IPS DF 4.7 (cell line): Measurements from ENCODE around the gene PKNOX1.
"Not testable (repeated sequence)": the region's sequence is repeated elsewhere in the genome, so short reads cannot be mapped to it uniquely, and the experiment has no call there.

Experiments used
- DNase-seq: peaks from one replicate; pipeline ENCODE4 v3.0.0-alpha.2; 2013; ENCODE audit warnings: low spot score; ENCODE audit errors: extremely low read depth

Gene PKNOX1

DNA sequence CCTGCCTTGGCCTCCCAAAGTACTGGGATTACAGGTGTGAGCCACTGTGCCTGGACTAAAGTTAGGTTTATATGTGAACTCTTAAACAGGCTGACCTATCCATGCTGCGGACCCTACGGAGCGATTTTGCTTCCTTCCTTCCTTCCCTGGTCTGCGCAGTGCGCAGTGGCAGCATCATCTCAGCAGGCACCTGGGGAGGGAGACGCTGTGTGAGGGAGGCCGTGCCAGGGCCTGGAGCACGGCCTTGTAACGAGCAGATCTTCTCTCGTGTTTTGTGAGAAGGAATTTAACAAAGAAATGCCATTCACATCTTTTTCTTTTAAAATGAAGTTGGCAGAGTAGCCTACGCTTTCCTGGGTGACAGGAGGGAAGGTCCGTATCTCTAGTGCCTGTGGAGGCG, 45.8 kb downstream of the PKNOX1 start:
- no peak for DNase-seq

DNA sequence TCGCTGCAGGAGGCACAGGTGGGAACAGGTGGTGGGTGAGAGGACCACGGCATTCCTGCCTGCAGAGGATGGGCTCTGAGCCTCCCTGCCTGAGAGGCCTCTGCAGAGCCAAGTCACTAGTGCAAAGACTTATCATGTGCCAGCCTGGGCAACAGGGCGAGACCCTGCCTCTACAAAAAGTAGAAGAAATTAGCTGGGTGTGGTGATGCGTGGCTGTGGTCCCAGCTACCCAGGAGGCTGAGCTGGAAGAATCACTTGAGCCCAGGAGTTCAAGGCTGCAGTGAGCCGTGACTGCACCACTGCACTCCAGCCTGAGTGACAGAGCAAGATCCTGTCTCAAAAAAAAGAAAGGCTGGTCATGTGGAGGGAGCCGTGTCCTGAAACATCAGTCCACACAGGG, 46.4 kb downstream of the PKNOX1 start:
- no peak for DNase-seq

DNA sequence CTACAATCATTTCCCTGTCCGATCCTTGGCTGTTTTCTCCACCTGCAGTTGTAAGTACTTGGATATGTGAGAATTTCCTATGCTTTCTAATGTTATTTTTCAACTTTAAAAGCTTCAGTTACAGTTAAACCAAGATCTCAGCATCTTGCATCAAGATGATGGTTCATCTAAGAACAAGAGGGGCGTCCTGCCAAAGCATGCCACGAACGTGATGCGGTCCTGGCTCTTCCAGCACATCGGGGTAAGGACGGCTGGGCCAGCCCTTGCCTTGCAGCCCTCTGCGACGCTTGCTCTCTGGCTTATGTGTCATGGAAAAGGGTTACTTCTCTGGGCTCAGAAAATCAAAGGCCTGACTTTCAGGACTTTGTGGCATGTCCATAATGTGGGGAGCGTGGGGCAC, 46.8 kb downstream of the PKNOX1 start:
- no peak for DNase-seq

DNA sequence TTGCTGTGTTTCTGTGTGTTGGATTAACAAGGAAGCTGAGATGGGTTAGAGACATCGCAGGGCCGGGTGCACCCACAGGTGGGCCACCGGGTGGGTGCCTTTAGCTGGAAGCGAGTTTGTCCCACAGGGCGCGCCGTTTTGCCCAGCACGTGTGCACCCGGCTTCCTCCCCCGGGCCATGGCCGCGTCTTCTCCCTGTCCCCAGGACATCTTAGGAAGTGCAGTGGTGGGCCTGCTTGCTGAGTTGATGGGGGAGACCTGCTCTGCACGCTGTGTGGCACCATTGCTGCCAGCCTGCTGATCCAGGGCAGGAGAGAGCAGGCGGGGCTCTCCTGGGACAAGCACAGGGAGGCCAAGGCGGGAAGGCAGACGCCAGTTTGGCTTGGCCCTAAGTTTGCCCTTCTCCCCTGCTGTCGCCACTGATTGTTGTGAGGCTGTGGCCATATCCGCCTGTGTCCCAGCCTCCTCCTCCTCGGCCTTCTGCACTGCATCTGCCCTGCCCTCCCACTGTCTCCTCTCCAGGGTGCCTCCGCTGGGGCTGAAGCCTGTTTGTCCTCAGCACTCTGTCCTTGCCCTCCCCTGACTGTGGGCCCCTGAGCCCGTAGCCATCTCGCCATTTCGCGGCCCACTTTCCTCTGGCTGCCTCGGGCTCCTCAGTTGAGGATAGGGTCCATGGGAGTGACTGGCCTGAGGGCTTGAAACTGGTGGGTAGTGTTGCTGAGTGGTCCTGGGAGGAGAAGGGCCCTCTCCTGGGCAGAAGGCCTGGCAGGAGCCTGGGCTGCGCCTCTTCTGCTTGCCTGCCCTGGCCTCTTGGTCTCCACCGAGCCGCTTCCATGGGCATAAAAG, 47.6 kb downstream of the PKNOX1 start:
- no peak for DNase-seq

DNA sequence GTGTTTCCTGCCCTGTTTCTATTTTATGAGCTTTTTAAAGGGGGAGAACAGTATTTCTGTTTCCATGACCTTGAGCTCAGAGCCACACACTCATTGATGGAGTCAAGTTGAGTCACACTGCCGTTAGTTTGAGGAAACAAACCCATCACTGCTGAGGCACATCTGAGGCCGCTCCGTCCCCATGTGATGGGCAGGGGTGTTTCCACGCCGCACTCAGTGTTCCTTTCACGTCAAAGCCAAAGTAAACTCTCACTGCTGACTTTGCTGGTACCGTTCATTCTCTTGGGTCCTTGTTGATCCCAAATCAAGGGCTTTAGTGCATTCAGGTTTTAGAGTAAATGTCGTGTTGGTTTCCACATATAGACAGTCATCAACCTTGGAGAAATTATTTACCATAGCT, 48.8 kb downstream of the PKNOX1 start:
- DNase-seq, result no peak

DNA sequence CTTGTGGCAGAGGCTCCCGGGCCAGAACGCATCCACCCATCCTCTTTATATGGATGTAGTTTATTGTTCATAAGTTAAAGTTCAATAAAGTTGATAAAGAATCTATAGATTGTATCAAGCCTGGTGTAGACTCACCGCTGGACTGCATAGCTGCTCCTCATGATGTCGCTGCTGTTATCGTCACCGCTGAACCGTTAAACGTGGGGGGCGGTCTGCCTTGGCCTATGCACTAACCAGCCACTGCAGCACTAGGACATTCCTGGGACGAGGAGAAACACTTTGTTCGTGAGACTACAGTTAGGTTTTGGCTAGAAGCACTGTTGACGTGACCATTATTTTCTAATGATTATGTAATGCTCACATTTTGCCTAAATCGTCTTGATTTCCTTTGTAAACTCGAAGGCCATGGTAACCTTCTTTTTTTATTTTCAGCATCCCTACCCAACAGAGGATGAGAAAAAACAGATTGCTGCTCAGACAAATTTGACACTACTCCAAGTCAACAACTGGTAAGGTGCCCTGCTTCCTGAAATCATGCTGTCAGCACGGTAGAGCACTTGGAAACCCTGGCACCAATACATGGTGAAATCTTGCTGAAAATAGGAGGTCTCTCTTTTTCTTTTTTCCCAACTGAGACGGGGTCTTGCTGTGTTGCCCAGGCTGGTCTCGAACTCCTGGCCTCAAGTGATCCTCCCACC, 50.2 kb downstream of the PKNOX1 start:
- DNase-seq, result no peak

DNA sequence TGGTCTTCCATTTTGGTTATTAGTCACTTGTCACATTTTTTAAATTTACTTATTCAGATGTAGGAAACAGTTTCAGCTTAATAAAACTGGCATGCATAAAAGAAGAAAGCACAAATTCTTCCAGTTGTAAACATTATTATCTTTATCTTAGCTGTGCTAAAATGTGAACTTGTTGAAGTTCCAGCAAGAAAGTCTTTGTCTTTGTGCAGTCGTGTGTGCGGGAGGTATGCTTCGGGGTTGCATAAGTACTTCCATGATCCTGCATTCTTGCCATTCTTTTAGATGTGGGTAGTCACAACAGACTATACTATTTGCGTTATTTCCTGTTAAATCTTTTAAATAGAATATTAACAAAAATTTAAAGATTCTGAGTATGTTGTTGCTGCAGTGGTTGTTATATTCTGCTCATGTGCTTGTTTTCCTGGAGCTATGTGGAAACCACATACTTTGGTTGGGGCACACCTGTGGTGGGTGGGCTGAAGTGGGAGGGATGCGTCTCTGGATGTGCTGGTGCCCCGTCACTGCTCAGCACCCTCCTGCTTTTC, 51.3 kb downstream of the PKNOX1 start:
- DNase-seq, result no peak

DNA sequence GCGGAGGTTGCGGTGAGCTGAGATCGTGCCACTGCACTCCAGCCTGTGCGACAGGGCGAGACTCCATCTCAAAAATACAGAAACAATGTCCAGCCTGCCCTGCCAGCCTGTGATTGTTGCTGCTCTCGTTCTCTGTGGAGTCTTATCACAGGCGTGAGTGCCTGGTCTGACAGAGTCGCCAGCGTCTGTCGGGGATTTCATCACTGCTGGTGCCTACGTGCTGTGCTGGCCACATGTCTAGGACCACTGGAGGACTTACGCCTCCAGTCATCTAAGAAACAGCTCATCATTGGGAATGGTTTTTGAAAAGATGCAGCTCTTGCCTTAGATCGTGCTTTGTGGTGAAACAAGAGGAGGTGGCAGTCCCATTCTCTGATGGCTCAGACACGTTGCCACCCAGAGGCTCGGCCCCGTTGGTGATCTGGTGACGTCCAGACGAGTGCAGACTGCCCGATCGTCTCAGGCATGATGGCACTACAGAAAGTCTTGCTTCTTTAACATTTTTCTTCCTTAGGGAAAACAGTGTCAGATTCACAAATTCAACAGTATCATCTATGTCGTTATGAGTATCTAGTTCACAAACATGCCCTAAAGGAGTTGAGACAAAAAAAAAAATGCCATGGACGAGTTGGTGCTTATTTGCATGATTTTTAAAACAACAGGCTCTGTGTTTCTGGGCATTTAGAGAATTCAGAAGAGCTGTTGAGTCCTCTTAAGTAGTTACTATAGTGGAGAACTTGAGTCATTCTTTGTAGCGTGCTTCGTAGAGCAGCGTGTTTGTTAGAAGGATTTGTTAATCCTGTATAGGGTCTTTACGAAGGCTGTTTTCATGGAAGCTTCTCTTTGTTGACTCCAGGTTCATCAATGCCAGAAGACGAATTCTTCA, 53.7 kb downstream of the PKNOX1 start:
- no peak for DNase-seq

DNA sequence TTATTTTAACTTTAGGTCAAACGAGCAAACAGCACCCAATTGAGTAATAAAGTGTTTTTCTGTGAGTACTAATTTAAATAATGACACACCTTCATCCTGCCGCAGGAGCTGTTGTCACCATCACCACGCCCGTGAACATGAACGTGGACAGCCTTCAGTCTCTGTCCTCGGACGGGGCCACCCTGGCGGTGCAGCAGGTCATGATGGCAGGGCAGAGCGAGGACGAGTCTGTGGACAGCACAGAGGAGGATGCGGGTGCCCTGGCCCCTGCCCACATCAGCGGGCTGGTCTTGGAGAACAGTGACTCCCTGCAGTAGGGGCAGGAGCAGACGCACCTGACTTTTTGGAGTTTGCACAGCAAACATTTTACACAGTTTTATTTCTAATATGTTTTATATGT, 55.4 kb downstream of the PKNOX1 start:
- no peak for DNase-seq

DNA sequence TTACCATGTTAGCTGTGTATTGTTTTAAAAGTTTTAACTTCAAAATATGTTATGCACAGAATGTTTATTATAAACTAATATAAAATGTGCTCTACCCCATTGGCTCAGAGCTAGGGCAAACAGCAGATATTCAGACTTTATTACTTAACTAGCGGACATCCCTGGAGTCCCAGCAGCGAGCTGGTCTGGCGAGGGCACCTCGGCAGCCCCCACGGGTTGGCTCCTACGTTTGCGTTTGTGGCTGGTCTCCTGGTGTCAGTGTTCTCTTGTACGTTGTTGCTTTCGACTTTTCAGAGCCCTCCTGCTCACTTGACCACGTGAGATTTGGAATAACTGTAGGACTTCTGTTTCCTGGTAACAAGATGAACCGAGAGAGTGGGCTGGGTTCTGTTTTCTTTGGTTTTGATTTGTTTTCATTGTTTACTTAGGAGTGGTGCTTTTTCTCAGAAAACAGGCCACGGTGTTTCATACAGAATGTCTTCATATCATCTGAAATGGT, 56.8 kb downstream of the PKNOX1 start:
- no peak for DNase-seq

DNA sequence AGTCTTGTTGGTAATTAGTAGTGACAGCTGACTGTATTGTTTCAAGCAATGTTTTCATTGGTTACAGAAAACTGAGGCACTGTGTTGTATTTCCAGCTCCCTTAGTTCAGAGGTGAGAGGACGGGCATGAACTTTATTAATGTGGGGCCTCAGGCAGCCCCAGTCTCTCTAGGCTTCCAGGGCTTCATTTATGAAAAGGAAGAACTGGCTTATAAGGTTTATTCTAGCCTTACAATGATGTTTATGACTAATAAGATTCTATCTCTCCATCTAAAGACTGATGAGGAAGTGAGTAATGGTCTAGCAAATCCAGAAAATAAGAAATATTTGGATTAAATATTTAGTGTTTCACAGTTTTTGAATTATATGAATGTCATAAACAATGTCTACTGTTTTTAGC, 59.7 kb downstream of the PKNOX1 start:
- no peak for DNase-seq

DNA sequence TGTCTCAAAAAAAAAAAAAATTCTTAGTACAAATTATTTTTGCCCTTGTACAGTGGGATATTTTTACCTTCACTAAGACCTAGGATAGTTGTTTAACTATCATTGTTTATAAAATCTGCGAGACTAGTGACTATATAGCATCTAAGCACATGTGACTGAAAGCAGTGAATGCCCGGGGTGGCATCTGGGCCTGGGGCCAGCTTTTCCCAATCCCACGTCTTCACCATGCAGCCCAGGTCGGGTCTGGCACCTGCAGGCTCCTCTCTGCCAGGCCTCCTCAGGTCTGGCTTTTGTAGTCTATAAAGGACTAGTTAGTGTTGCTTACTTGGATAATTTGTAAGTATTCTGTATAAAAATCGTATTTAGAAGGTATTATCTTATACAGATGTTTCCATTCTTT, 60.5 kb downstream of the PKNOX1 start:
- no peak for DNase-seq

DNA sequence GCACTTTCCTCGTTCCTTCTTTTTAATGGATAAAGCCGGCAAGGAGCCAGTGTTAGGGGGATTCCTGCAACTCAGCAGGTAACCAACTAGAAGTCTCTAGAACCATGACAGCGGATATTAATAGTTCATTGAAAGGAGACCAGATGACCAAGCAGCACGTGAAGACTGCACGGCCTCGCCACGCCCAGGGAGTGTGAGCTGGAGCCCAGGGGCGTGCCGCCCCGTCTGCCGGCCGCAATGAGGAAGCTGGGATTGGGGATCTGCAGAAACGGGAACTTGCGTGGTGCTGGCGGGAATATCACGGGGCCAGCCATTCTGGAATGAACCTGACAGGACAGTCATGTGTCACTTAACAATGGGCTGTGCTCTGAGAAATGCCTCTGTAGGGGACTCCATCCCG, 62.5 kb downstream of the PKNOX1 start:
- not testable (repeated sequence) for DNase-seq

DNA sequence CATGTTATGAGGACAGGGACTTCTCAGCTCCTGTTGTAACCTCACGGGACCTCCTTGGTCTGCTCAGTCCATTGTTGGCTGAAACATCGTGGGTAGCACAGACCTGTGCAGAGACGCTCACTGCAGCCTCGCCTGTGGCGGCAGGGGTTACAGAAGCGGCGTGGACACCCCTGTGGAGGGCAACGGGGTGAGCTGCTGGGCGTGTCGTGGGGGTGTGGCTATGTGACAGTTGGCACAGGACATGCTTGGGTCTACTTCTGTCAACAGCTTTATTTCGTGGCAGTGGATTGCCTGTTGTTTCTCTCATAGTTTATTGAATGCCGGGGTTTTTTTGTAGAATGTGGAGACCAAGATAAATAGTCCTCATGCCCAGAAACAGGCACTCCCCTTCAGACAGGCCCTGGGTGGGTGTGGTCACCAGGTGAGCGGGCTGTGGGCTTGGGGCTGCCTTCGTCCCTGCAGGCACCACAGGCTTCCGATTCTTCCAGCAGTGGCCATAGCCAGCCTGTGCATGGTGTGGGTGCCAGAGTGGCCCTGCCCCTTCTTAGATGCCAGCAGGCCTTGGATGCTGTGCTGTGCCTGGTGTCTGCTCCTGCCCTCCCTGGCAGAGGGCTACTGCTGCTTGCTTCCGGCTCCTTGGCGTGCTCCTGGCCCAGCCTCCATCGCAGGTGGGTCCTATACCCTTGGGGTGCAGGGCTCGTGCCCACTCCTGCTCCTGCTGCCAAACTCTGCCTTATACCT, 63.7 kb downstream of the PKNOX1 start:
- not testable (repeated sequence) for DNase-seq

DNA sequence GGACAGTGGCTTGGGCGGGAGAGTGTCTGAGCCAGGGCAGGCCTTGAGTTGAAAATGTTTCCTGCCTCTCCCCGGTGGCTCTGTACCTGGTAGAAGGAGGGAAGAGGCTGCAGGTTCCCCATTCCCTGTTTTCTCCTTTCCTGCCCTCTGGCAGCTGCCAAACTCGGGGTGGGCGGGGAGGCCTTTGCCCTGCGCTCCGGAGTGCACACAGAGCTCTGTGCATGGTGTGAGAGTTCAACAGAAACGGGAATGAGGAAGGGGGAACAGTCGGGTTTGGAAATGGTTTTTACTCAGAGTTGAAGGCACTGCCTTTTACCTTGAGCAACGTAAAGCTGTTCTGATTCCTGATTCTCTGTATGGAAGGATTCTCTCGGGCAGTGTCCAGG, 64.3 kb downstream of the PKNOX1 start:
- not testable (repeated sequence) for DNase-seq

DNA sequence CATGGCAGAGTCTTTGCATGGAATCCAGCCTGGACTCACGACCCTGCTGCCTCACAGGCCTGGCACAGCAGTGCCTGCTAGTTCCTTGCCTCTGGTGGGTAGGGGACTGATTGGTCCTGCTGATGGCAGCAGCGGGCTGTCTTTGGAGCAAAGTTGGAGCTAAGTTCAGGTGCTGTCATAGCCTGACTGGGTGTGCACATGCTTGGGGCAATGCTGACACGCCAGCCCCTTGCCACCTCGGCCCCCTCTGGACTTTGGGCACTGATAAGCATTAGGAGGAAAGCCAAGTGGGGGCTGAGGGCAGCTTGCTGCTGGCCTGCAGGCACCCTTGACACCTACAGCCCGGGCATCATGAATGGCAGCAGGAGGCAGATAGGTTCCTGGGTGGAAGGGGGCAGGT, 67.8 kb downstream of the PKNOX1 start:
- not testable (repeated sequence) for DNase-seq

DNA sequence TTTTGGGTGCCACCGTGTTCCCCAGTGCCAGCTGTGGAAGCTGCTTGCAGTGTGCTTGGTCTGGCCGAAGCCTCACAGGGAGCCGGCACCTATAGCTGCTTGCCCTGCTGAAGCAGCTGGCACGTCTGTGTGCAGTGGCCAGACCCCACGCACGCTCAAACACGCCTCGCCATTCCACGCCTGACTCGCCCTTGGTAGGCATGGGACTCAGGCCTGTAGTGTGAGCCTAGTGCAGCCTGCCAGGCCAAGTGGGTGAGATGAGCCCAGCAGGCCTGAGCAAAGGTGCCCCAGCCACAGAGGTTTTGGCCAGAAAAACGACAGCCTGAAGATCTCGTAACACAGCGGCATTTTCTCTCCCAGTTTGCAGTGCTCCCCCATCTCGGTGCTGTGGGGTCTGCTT, 68.9 kb downstream of the PKNOX1 start:
- not testable (repeated sequence) for DNase-seq

DNA sequence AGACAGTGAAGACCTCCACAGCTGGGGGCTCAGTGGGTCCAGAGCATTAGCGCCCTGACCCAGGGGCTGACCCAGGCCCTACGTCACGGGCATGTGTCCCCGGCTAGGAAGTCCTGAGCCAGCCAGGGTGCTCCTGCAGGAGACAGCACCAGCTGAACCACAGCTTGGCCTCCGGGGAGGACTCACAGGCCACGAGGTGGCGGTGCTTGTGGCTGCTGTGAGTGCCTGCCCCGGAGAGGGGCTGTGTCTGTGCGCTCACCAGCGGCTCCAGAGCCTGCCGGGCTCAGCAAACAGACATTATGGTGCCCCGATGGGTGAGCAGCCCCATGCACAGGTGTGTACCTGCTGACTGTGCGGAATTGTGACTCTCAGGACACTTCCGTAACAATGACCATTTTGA, 70.2 kb downstream of the PKNOX1 start:
- DNase-seq, result not testable (repeated sequence)

DNA sequence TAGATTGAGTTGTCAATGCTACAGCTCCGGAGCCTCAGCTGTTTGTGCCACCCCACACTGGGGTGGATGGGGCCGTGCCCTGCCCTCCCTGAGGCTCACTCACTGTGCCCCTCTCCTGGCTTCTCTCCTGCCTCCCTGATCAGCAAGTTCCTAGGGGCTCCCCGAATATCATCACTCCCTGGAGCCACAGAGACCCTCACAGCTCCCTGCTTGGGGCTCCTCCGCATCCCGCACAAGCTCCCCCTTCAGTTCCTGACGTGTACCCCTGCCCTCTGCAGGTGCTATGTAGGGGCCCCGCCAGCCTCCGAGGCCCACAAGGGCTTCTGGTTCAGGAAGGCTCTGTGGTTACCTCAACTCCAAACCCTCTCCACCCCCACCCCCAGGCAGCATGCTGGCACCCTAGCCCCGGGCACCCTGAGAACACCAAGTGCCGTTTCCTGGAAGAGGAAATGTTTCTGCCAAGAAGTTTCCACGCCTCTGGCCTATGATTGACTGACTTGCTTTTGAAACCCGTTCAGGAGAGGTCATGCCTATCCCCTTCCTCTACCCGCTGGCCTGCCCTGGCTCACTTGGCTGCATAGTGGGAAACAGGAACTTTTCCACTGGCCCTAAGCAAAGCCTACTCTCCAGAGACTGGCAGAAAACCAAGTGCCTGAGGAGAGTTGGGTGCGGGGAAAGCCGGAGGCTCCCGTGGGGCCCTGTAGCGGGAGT, 71.0 kb downstream of the PKNOX1 start:
- not testable (repeated sequence) for DNase-seq
